Measurements from ENCODE around the gene SCAMP2. TPM values are rescaled to one million over a fixed set of nuclear protein-coding genes. Genes with fewer than 3 reads are reported as not detected.

The SCAMP2 gene
- total and polyA plus RNA-seq, 4 donors: 16.0 to 69.4 (median 45.4) TPM

DNA sequence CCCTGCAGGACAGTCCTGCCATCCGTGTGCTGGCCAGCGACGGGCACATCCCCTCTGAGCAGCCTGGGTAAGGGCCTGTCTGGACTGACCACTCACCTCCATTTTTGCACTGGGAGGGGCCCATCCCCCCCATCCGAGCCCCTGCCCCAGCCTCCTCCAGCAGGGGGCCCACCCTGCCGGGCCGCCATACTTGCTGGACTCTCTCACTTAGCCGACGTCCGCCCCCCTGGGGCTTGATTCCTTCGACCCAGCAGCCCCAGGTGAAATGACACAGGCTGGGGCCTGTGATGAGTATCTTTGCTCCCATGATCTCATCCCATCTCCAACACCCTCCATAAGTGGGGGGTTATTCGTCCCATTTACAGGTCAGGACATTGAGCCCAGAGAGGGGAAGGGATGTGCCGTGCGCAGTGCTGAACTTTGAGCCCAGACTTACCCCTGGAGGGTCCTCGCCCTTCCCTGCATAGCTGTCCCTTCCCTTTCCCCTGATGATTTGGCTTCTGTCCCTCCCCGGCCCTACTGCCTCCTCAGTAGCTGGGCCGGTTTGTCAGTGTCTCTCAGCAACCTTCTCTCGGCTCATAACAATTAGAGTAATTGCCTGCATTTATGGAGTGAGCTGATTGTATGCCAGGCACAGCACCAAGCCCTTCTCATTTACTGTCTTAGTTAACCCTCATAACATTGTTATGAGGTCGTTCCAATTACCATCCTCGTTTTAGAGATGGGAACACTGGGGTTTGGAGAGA lies 56.4 kb downstream of the SCAMP2 start:
- Histone ChIP-seq H3K27me3 (ENCODE audit: control insufficient read depth, insufficient read depth, low read length) (no peaks in the 10 kb centered on the region), H3K27ac (ENCODE audit: low read depth, low read length) (no peak overlapping the region), H3K36me3 (ENCODE audit: control insufficient read depth, insufficient read depth, low read length) (no peaks in the 10 kb centered on the region), H3K4me1 (ENCODE audit: control insufficient read depth, insufficient read depth, low read length) (peaks cover 30% of the 10 kb centered on the region), H3K9me3 (ENCODE audit: control insufficient read depth, insufficient read depth, low read length) (no peaks in the 10 kb centered on the region), H3K4me3 (ENCODE audit: low read depth, low read length) (no peak overlapping the region)
- DNase-seq (ENCODE audit: low read depth in 4 of 6, low spot score in 6 of 6): peak in 2 of 6 donors; percentile 22 to 89
- 43% methylated on average over 5 of the region's 19 CpGs for WGBS (ENCODE audit: insufficient coverage)

DNA sequence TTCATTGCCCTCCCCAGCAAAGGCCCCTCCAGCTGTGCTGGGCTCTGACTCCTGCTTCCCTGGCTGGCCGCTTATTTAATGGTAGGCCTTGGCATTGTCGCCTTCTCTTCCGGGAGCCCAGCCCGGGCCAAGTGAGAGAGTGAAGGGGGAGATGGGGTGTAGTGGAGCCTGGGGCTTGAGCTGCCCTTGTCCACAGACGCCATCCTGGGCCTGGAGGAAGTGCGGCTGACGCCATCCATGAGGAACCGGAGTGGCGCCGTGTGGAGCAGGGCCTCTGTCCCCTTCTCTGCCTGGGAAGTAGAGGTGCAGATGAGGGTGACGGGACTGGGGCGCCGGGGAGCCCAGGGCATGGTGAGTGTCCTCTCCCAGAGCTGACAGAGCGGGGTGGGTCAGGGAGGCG lies 57.2 kb downstream of the SCAMP2 start:
- Histone ChIP-seq H3K27ac (ENCODE audit: low read depth, low read length) (no peak overlapping the region), H3K4me3 (ENCODE audit: low read depth, low read length) (no peak overlapping the region), H3K36me3 (ENCODE audit: control insufficient read depth, insufficient read depth, low read length) (no peaks in the 10 kb centered on the region), H3K9me3 (ENCODE audit: control insufficient read depth, insufficient read depth, low read length) (no peaks in the 10 kb centered on the region), H3K27me3 (ENCODE audit: control insufficient read depth, insufficient read depth, low read length) (no peaks in the 10 kb centered on the region), H3K4me1 (ENCODE audit: control insufficient read depth, insufficient read depth, low read length) (peaks cover 22% of the 10 kb centered on the region)
- WGBS (ENCODE audit: insufficient coverage): 85% methylated on average over 15 of the region's 15 CpGs
- DNase-seq (ENCODE audit: low read depth in 4 of 6, low spot score in 6 of 6): no peak

DNA sequence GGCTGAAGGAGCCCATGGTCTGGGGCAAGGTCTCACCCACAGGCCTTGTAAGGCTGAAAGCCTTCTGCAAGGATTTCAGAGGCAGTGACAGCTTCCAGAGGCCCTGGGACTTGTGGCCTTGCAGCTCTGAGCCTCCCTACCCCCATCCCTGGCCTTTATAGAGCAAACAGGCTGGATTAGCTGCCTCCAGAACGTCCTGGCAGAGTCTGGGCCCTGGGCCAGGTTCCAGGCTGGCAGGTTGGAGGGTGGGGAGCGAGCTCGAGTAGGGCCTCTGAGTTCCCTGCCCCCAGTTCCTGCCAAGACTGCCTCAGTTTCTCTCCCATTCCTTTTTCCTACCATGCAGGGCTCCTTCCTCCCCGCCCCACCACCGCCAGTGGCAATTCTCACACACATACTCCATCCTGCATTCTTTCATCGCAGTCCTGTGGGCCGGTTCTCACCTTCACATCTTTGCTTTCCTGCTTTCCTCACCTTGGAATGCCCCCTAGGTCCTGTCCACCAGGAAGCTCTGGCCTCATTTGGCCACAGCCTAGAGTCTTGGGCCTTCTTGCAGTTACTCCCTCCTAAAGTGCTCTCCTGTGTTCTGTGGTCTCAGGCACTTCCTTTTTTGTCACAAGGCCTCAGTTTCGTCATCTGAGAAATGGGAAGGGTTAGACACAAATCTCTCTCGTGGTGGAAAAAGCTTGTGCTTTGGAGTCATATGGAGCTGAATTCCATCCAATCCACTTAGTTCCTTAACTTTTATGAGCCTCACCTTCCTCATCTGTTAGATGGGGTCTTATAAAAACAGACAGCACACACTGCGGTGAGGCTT lies 57.8 kb downstream of the SCAMP2 start:
- DNase-seq (ENCODE audit: low read depth in 4 of 6, low spot score in 6 of 6): peak in 2 of 6 donors; percentile 13 to 42
- WGBS (ENCODE audit: insufficient coverage): 77% methylated on average over 7 of the region's 10 CpGs
- H3K36me3 ChIP-seq (ENCODE audit: control insufficient read depth, insufficient read depth, low read length): no peaks in the 10 kb centered on the region

DNA sequence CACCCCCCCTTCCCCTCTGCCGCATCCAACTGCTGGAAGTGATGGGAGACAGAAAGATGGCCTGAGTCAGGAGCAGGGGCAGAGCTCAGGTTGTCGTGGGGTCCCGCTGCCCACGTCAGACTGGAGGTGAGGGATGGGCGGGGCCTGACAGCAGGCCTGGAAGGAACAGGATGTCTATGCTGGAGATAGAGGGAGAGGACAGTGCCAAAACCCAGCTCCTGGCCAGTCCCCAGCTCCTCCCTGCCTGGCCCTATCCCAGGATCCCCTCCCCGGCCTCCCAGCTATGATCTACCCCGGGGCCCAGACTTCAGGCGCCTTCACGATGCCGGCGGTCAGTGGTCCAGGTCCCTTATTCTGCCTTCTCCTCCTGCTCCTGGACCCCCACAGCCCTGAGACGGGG lies 60.6 kb downstream of the SCAMP2 start, which contains the start of gene LMAN1L:
TSS of gene LMAN1L (plus strand) at position 303 of the 400 bp plus-strand sequence. CDS start at position 323, 20 bp downstream.
- no peaks in the 10 kb centered on the region for H3K27me3 ChIP-seq (ENCODE audit: control insufficient read depth, insufficient read depth, low read length)
- no peak for DNase-seq (ENCODE audit: low read depth in 4 of 6, low spot score in 6 of 6)
- no peak within 1 kb of the TSS for H3K27ac ChIP-seq (ENCODE audit: low read depth, low read length)
- peaks cover 19% of the 10 kb centered on the region for H3K4me1 ChIP-seq (ENCODE audit: control insufficient read depth, insufficient read depth, low read length)
- no peaks in the 10 kb centered on the region for H3K9me3 ChIP-seq (ENCODE audit: control insufficient read depth, insufficient read depth, low read length)
- WGBS (ENCODE audit: insufficient coverage): 62% methylated on average over 11 of the region's 12 CpGs
- no peak within 1 kb of the TSS for H3K4me3 ChIP-seq (ENCODE audit: low read depth, low read length)
- no peaks in the 10 kb centered on the region for H3K36me3 ChIP-seq (ENCODE audit: control insufficient read depth, insufficient read depth, low read length)

More for the DNA sequence above, 57.8 kb downstream of the SCAMP2 start:
- H3K9me3 ChIP-seq (ENCODE audit: control insufficient read depth, insufficient read depth, low read length): no peaks in the 10 kb centered on the region
- no peaks in the 10 kb centered on the region for H3K27me3 ChIP-seq (ENCODE audit: control insufficient read depth, insufficient read depth, low read length)
- H3K27ac ChIP-seq (ENCODE audit: low read depth, low read length): no peak overlapping the region
- H3K4me3 ChIP-seq (ENCODE audit: low read depth, low read length): no peak overlapping the region
- H3K4me1 ChIP-seq (ENCODE audit: control insufficient read depth, insufficient read depth, low read length): peaks cover 19% of the 10 kb centered on the region

- Histone ChIP-seq H3K36me3 (ENCODE audit: control insufficient read depth, insufficient read depth, low read length) (no peaks in the 10 kb centered on the region), H3K27me3 (ENCODE audit: control insufficient read depth, insufficient read depth, low read length) (no peaks in the 10 kb centered on the region), H3K4me1 (ENCODE audit: control insufficient read depth, insufficient read depth, low read length) (no peaks in the 10 kb centered on the region), H3K9me3 (ENCODE audit: control insufficient read depth, insufficient read depth, low read length) (no peaks in the 10 kb centered on the region), H3K4me3 (ENCODE audit: low read depth, low read length) (no peak overlapping the region), H3K27ac (ENCODE audit: low read depth, low read length) (no peak overlapping the region)
- no peak for DNase-seq (ENCODE audit: low read depth in 4 of 6, low spot score in 6 of 6)
- 100% methylated on average over 3 of the region's 3 CpGs for WGBS (ENCODE audit: insufficient coverage)
These were observed 63.2 kb downstream of the SCAMP2 start for GRCh38 chr15:74809956-74810355.

DNA sequence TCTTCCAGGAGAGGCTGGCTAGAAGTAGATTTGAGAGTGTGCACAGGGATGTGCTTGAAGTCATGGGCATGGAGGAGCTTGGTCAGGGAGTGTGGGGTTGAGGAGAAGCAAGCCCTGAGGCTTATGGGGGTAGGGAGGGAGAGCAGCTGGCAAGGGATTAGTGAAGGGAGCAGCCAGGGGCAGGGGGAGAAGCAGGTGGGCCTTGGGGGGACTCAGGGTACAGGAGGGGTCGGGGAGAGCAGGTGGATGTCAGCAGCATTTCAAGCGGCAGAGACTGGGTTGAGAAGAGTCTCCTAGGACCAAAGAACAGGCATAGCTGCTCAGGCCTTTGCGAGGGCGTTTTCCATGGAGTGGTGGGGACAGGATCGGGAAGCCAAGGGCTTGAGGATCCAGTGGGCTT lies 63.9 kb downstream of the SCAMP2 start:
- no peaks in the 10 kb centered on the region for H3K9me3 ChIP-seq (ENCODE audit: control insufficient read depth, insufficient read depth, low read length)
- DNase-seq (ENCODE audit: low read depth in 4 of 6, low spot score in 6 of 6): no peak
- H3K4me3 ChIP-seq (ENCODE audit: low read depth, low read length): no peak overlapping the region
- no peaks in the 10 kb centered on the region for H3K4me1 ChIP-seq (ENCODE audit: control insufficient read depth, insufficient read depth, low read length)
- no peaks in the 10 kb centered on the region for H3K36me3 ChIP-seq (ENCODE audit: control insufficient read depth, insufficient read depth, low read length)
- H3K27ac ChIP-seq (ENCODE audit: low read depth, low read length): no peak overlapping the region
- H3K27me3 ChIP-seq (ENCODE audit: control insufficient read depth, insufficient read depth, low read length): no peaks in the 10 kb centered on the region
- 74% methylated on average over 5 of the region's 5 CpGs for WGBS (ENCODE audit: insufficient coverage)

- H3K27ac ChIP-seq (ENCODE audit: low read depth, low read length): no peak overlapping the region
- H3K36me3 ChIP-seq (ENCODE audit: control insufficient read depth, insufficient read depth, low read length): no peaks in the 10 kb centered on the region
- DNase-seq (ENCODE audit: low read depth in 4 of 6, low spot score in 6 of 6): no peak
- no peak overlapping the region for H3K4me3 ChIP-seq (ENCODE audit: low read depth, low read length)
- no peaks in the 10 kb centered on the region for H3K27me3 ChIP-seq (ENCODE audit: control insufficient read depth, insufficient read depth, low read length)
- WGBS (ENCODE audit: insufficient coverage): 37% methylated on average over 3 of the region's 4 CpGs
- H3K9me3 ChIP-seq (ENCODE audit: control insufficient read depth, insufficient read depth, low read length): no peaks in the 10 kb centered on the region
- H3K4me1 ChIP-seq (ENCODE audit: control insufficient read depth, insufficient read depth, low read length): no peaks in the 10 kb centered on the region
These were observed 64.3 kb downstream of the SCAMP2 start for GRCh38 chr15:74808840-74809229.

DNA sequence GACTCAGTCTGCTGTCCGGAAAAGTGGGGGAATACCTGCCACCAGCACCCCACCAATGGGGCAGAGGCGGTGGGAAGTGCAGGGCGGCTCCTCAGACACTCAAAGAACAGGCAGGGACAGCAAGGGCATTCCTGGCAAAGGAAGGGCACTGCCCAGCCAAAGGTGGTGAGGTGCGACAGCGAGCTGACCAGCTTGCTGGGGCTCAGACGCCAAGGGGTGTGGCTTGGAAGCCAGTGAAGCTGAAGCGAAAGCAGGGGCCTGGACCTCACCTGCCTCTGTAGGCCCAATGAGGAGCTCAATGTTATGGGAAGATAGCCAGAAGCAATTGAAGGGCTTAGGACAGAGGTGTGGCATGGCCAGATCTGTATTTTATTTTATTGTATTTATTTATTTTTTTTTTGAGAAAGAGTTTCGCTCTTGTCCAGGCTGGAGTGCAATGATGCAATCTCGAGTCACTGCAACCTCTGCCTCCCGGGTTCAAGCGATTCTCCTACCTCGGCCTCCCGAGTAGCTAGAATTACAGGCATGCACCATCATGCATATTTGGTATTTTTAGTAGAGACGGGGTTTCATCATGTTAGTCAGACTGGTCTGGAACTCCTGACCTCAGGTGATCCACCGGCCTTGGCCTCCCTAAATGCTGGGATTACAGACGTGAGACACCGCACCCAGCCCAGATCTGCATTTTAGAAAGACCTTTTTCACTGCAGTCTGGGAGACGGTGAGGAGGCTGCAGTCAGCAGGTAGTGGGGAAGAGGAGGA lies 64.9 kb downstream of the SCAMP2 start:
- WGBS (ENCODE audit: insufficient coverage): 89% methylated on average over 14 of the region's 18 CpGs
- no peak overlapping the region for H3K4me3 ChIP-seq (ENCODE audit: low read depth, low read length)
- no peaks in the 10 kb centered on the region for H3K9me3 ChIP-seq (ENCODE audit: control insufficient read depth, insufficient read depth, low read length)
- H3K36me3 ChIP-seq (ENCODE audit: control insufficient read depth, insufficient read depth, low read length): peaks cover 6% of the 10 kb centered on the region
- DNase-seq (ENCODE audit: low read depth in 4 of 6, low spot score in 6 of 6): no peak
- no peaks in the 10 kb centered on the region for H3K4me1 ChIP-seq (ENCODE audit: control insufficient read depth, insufficient read depth, low read length)
- no peaks in the 10 kb centered on the region for H3K27me3 ChIP-seq (ENCODE audit: control insufficient read depth, insufficient read depth, low read length)
- no peak overlapping the region for H3K27ac ChIP-seq (ENCODE audit: low read depth, low read length)

- no peak overlapping the region for H3K4me3 ChIP-seq (ENCODE audit: low read depth, low read length)
- H3K27me3 ChIP-seq (ENCODE audit: control insufficient read depth, insufficient read depth, low read length): no peaks in the 10 kb centered on the region
- H3K36me3 ChIP-seq (ENCODE audit: control insufficient read depth, insufficient read depth, low read length): peaks cover 15% of the 10 kb centered on the region
- H3K4me1 ChIP-seq (ENCODE audit: control insufficient read depth, insufficient read depth, low read length): no peaks in the 10 kb centered on the region
- H3K27ac ChIP-seq (ENCODE audit: low read depth, low read length): no peak overlapping the region
- 49% methylated on average over 5 of the region's 5 CpGs for WGBS (ENCODE audit: insufficient coverage)
- H3K9me3 ChIP-seq (ENCODE audit: control insufficient read depth, insufficient read depth, low read length): no peaks in the 10 kb centered on the region
- DNase-seq (ENCODE audit: low read depth in 4 of 6, low spot score in 6 of 6): no peak
These were observed 65.9 kb downstream of the SCAMP2 start for GRCh38 chr15:74807282-74807681.

All from spinal cord (tissue), 10 donors.